ENCODE results near the gene FTO.

FTO gene

DNA sequence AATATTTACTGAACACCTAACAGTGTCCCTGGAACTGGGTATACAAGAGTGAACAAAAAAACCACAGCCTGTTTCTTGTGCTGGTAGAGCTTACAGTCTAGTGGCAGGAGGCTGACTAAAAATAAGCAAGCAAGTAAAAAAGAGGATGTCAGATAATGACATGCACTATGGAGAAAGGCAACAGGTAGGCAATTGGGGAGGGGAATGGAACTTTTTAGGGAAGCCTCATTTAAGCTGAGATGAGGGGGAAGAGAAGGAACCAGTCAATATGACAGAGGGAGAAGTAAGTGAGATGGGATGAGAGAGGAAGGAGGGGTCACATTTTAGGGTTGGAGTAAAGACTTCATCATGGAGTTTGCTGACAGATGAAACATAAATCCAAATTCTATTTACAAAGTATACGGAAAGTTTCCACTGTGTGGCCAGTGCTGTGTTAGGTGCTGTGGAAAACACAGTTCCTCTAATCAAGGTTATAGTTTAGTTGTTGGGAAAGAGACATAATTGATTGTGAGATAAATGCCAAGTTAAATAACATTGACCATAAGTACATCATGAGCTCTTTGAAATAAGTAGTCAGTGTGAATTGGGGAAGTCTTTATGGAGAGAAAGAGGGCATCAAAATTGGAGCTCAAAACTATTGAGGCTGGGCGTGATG lies 251.4 kb downstream of the FTO start:
- Histone ChIP-seq H3K9me3 (no peaks in the 10 kb centered on the region), H3K4me3 (no peak overlapping the region), H3K27me3 (no peaks in the 10 kb centered on the region), H3K4me1 (peaks cover 0 to 20% (median 7%) of the 10 kb centered on the region in 4 donors), H3K36me3 (no peaks in the 10 kb centered on the region), H3K27ac (no peak overlapping the region)
- DNase-seq, result no peak
- TF ChIP-seq, protein P1, sequence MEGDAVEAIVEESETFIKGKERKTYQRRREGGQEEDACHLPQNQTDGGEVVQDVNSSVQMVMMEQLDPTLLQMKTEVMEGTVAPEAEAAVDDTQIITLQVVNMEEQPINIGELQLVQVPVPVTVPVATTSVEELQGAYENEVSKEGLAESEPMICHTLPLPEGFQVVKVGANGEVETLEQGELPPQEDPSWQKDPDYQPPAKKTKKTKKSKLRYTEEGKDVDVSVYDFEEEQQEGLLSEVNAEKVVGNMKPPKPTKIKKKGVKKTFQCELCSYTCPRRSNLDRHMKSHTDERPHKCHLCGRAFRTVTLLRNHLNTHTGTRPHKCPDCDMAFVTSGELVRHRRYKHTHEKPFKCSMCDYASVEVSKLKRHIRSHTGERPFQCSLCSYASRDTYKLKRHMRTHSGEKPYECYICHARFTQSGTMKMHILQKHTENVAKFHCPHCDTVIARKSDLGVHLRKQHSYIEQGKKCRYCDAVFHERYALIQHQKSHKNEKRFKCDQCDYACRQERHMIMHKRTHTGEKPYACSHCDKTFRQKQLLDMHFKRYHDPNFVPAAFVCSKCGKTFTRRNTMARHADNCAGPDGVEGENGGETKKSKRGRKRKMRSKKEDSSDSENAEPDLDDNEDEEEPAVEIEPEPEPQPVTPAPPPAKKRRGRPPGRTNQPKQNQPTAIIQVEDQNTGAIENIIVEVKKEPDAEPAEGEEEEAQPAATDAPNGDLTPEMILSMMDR (IDR thresholded peaks at IDR 0.05), result no peak
- intact Hi-C loops (cut with DNase I; ENCODE audit: low total_unique reads), result no loop called here

DNA sequence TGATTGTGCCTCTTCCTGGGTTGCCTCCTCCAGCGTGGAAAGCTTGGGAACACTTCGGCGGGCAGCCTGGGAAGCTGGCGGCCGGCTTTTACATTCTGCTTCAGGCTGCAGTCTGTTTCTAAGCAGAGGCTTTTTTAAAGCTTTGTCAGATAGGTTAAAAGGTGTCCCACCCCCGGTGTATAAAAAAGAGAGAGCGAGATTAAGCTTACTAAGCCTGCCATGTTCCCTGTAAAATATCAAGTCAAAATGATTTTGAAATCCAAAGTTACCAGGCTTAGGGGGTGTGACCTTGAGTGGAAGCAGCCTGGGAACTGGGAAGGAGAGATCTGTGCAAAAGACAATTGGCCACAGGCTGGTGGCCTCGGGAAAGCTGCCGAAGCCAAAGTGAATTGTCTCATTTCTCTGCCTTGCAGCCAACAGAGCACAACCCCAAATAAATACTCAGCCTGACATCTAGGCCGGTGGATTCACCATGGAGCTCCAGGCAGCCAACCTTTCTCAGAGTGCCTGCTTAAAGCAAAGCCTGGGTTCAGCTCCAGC lies 254.5 kb downstream of the FTO start:
- no peaks in the 10 kb centered on the region for H3K27me3 ChIP-seq
- H3K9me3 ChIP-seq, result no peaks in the 10 kb centered on the region
- H3K4me1 ChIP-seq, result peaks cover 0 to 3% (median 0%) of the 10 kb centered on the region in 4 donors
- TF ChIP-seq, protein P1 (IDR thresholded peaks at IDR 0.05), result no peak
- H3K36me3 ChIP-seq, result no peaks in the 10 kb centered on the region
- intact Hi-C loops (cut with DNase I; ENCODE audit: low total_unique reads), result no loop called here
- H3K27ac ChIP-seq, result no peak overlapping the region
- DNase-seq, result no peak
- H3K4me3 ChIP-seq, result no peak overlapping the region

DNA sequence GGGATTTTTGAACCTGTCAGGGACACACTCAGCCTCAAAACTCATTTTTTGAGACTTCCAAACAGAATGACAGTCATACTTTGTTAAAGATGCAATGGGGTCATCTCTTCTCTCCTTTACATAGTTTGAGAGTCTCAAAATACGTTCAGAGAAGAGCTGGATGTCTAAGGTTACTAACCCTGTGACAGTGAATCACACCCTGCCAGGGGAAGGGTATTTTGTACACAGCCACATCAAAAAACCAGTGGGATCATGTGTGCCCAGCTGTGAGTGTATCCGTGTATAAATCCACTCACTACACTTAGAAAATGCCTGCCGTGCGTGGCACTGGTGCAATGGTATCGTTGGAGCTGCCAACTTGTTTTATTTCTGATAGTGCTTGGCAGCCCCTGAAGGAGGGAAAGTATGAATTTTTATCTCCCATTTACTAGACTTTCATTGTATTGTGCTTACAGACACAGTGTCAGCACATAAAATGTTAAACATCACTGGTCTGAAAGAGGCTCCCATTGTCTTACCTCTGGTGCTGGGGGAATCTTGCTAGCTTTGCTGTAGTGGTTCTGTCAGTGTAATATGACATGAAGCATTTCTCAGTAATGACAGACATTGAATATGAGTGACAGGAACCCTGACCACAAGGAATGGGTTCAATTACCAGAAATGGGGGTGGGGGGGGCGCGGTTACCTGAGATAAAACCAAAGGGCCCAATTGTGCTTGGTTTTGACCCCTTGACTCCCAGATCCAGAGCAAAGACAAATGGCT lies 256.3 kb downstream of the FTO start:
- intact Hi-C loops (cut with DNase I; ENCODE audit: low total_unique reads), result no loop called here
- Histone ChIP-seq H3K4me3 (no peak overlapping the region), H3K9me3 (no peaks in the 10 kb centered on the region), H3K27me3 (no peaks in the 10 kb centered on the region), H3K27ac (no peak overlapping the region), H3K4me1 (no peaks in the 10 kb centered on the region), H3K36me3 (no peaks in the 10 kb centered on the region)
- no peak for DNase-seq
- TF ChIP-seq, protein P1 (IDR thresholded peaks at IDR 0.05), result no peak

DNA sequence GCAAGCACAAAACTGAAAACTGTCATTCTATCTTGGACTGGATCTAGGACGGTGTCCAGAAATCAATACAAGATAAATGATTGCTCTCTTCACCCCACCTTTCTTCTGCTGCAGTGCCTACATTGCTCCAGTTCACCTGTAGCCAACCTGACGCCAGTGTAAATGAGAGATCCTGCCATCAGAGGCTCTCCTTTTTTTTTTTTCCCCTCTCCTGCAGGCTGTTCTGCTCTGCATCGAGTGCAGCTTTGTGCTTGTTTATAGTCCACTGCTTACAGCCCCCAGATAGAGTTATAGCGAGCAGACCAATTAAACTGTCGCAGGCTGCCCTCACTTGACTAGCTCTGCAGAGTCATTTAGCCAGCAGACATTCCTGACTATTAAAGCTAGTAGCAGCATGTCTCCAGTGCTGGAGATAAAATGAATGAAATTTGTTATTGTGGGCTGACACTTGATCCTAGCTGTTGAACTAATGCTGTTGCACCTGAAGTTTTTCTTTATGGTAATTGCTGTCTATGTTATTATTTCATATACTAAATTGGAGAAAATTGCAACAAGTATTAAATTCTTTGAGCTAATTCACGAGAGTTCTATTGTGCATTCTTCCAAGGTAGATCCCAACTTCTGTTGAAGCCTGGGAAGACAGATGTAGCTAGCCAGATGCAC lies 257.1 kb downstream of the FTO start:
- Histone ChIP-seq H3K36me3 (no peaks in the 10 kb centered on the region), H3K9me3 (no peaks in the 10 kb centered on the region), H3K27me3 (no peaks in the 10 kb centered on the region), H3K4me1 (no peaks in the 10 kb centered on the region), H3K27ac (no peak overlapping the region), H3K4me3 (no peak overlapping the region)
- intact Hi-C loops (cut with DNase I; ENCODE audit: low total_unique reads), result no loop called here
- TF ChIP-seq, protein P1 (IDR thresholded peaks at IDR 0.05), result no peak
- no peak for DNase-seq

DNA sequence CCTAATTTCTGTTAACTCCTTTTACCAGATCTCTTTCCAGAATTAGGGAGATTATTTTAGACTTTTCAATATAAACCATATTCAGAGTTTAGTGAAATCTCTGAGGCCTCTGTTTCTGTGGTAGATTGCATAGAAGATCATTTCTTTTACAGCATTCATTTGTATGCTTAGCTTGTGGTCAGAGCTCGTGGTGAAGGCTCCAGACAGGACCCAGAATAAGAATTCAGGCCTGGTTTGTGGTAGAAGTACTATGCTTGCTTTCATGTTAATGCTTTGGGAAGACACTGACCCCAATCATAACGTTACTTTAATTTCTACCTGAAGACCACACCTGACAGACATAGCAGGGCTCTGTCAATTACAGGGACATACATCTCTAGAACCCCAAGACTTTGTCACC lies 258.1 kb downstream of the FTO start:
- TF ChIP-seq, protein P1 (IDR thresholded peaks at IDR 0.05), result no peak
- Histone ChIP-seq H3K9me3 (no peaks in the 10 kb centered on the region), H3K36me3 (no peaks in the 10 kb centered on the region), H3K27me3 (no peaks in the 10 kb centered on the region), H3K4me1 (no peaks in the 10 kb centered on the region), H3K27ac (no peak overlapping the region), H3K4me3 (no peak overlapping the region)
- DNase-seq, result no peak
- intact Hi-C loops (cut with DNase I; ENCODE audit: low total_unique reads), result no loop called here
